SK-N-SH treated with all-trans-retinoic acid at 6 μM for 48 hours (cell line): Measurements from ENCODE around the gene ELOVL6.

Experiments used
- ATAC-seq: fragments of 200-7000 bp; cut with Tn5 transposase; 3 replicates; pipeline ENCODE4 v1.9.1; 2020; ENCODE audit warnings: mild to moderate bottlenecking, moderate library complexity
- ARNTL ChIP-seq: fragments of 450-650 bp; formaldehyde crosslinking; IDR thresholded peaks from 2 replicates; pipeline ENCODE4 v1.5.0; 2020; ENCODE audit warnings: low read depth, mild to moderate bottlenecking, moderate library complexity, borderline replicate concordance
- BACH2 ChIP-seq: fragments of 250-450 bp; sonication (Bioruptor Pico); IDR thresholded peaks from 2 replicates; pipeline ENCODE4 v1.9.0; 2021; ENCODE audit warnings: mild to moderate bottlenecking, borderline replicate concordance
- CREB5 ChIP-seq: fragments of 250-450 bp; sonication (Bioruptor Pico); IDR thresholded peaks from 2 replicates; pipeline ENCODE4 v1.5.1; 2020; ENCODE audit warnings: low read depth, mild to moderate bottlenecking, moderate library complexity
- CSDC2 ChIP-seq: fragments of 250-450 bp; sonication (Bioruptor Pico); IDR thresholded peaks from 2 replicates; pipeline ENCODE4 v1.5.0; 2020; ENCODE audit warnings: mild to moderate bottlenecking, moderate library complexity
- CSRNP3 ChIP-seq: fragments of 250-450 bp; sonication (Bioruptor Pico); IDR thresholded peaks from 2 replicates; pipeline ENCODE4 v1.5.1; 2021; ENCODE audit warnings: mild to moderate bottlenecking, moderate library complexity
- ESRRG ChIP-seq: fragments of 250-450 bp; sonication (Bioruptor Pico); IDR thresholded peaks from 2 replicates; pipeline ENCODE4 v1.6.1; 2021; ENCODE audit warnings: mild to moderate bottlenecking
- GLIS3 ChIP-seq: fragments of 250-450 bp; sonication (Bioruptor Pico); IDR thresholded peaks from 2 replicates; pipeline ENCODE4 v1.5.0; 2020; ENCODE audit warnings: mild to moderate bottlenecking, moderate library complexity
- OSR1 ChIP-seq: fragments of 250-450 bp; sonication (Bioruptor Pico); IDR thresholded peaks from 2 replicates; pipeline ENCODE4 v1.8.0; 2022; ENCODE audit warnings: moderate library complexity, mild to moderate bottlenecking, inconsistent platforms
- PATZ1 ChIP-seq: fragments of 250-450 bp; sonication (Bioruptor Pico); IDR thresholded peaks from 2 replicates; pipeline ENCODE4 v1.8.0; 2020; ENCODE audit warnings: mild to moderate bottlenecking, moderate library complexity, borderline replicate concordance
- PPARA ChIP-seq: fragments of 250-450 bp; sonication (Bioruptor Pico); IDR thresholded peaks from 2 replicates; pipeline ENCODE4 v1.5.0; 2020; ENCODE audit warnings: mild to moderate bottlenecking, borderline replicate concordance
- RARB ChIP-seq: fragments of 250-450 bp; sonication (Bioruptor Pico); IDR thresholded peaks from 2 replicates; pipeline ENCODE4 v1.8.0; 2021; ENCODE audit warnings: mild to moderate bottlenecking, moderate library complexity
- SNAI2 ChIP-seq: fragments of 250-450 bp; sonication (Bioruptor Pico); IDR thresholded peaks from 2 replicates; pipeline ENCODE4 v1.5.0; 2020; ENCODE audit warnings: mild to moderate bottlenecking, moderate library complexity
- TCF4 ChIP-seq: fragments of 250-450 bp; sonication (Bioruptor Pico); IDR thresholded peaks from 2 replicates; pipeline ENCODE4 v1.8.0; 2021; ENCODE audit warnings: mild to moderate bottlenecking, moderate library complexity, borderline replicate concordance
- TOX ChIP-seq: fragments of 250-450 bp; sonication (Bioruptor Pico); IDR thresholded peaks from 2 replicates; pipeline ENCODE4 v1.8.0; 2021; ENCODE audit warnings: mild to moderate bottlenecking, moderate library complexity, borderline replicate concordance
- TSHZ2 ChIP-seq: fragments of 250-450 bp; sonication (Bioruptor Pico); IDR thresholded peaks from 2 replicates; pipeline ENCODE4 v1.5.0; 2020; ENCODE audit warnings: mild to moderate bottlenecking, moderate library complexity
- ZC3H10 ChIP-seq: fragments of 250-450 bp; sonication (Bioruptor Pico); IDR thresholded peaks from 2 replicates; pipeline ENCODE4 v1.5.1; 2021; ENCODE audit warnings: mild to moderate bottlenecking, moderate library complexity
- ZFP3 ChIP-seq: fragments of 250-450 bp; sonication (Bioruptor Pico); IDR thresholded peaks from 2 replicates; pipeline ENCODE4 v1.5.0; 2020; ENCODE audit warnings: mild to moderate bottlenecking, moderate library complexity
- ZFP30 ChIP-seq: fragments of 450-650 bp; formaldehyde crosslinking; IDR thresholded peaks from 2 replicates; pipeline ENCODE4 v1.5.0; 2022; ENCODE audit warnings: mild to moderate bottlenecking, moderate library complexity
- ZNF565 ChIP-seq: fragments of 450-650 bp; formaldehyde crosslinking; conservative IDR thresholded peaks from 2 replicates; pipeline ENCODE4 v1.5.0; 2020; ENCODE audit warnings: low read depth, mild to moderate bottlenecking, moderate library complexity
- ZNF70 ChIP-seq: fragments of 450-650 bp; formaldehyde crosslinking; IDR thresholded peaks from 2 replicates; pipeline ENCODE4 v1.5.0; 2020; ENCODE audit warnings: mild to moderate bottlenecking, moderate library complexity
- ZNF8 ChIP-seq: fragments of 450-650 bp; formaldehyde crosslinking; IDR thresholded peaks from 2 replicates; pipeline ENCODE4 v1.5.0; 2020; ENCODE audit warnings: mild to moderate bottlenecking, moderate library complexity
- TF ChIP-seq, protein P1 (sequence below): fragments of 250-450 bp; sonication (Bioruptor Pico); IDR thresholded peaks from 2 replicates; pipeline ENCODE4 v1.8.0; 2021; ENCODE audit warnings: low read depth, mild to moderate bottlenecking, moderate library complexity, borderline replicate concordance

The ELOVL6 gene

DNA sequence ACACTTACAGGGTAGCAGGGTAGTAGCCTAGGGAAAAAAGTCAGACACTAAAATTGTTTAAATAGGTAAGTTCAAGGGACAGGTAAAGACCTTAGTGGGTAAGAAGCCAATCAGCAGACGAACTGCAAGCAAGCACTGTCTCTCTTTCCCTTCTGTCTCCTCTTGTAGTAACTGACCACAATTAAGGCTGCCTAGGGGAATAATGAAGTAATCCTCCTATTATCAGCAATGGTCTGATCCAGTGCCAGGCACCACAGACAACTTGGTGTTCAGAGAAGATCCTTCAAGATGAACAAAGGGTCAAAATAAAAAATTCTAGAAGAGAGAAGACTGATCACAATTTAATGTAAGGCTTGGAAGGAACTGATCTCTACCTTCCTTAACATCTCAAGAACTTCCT lies 62.9 kb downstream of the ELOVL6 start:
- TF ChIP-seq ZNF565 (CRISPR knock-in tag), result no peak
- TF ChIP-seq RARB (CRISPR knock-in tag), result no peak
- TF ChIP-seq ESRRG, result no peak
- no peak for TF ChIP-seq ZFP3 (CRISPR knock-in tag)
- no peak for TF ChIP-seq TSHZ2 (CRISPR knock-in tag)
- TF ChIP-seq TOX (CRISPR knock-in tag), result no peak
- TF ChIP-seq ZC3H10, result no peak
- TF ChIP-seq ZFP30, result no peak
- no peak for TF ChIP-seq PATZ1
- no peak for TF ChIP-seq PPARA (CRISPR knock-in tag)
- TF ChIP-seq, protein P1, sequence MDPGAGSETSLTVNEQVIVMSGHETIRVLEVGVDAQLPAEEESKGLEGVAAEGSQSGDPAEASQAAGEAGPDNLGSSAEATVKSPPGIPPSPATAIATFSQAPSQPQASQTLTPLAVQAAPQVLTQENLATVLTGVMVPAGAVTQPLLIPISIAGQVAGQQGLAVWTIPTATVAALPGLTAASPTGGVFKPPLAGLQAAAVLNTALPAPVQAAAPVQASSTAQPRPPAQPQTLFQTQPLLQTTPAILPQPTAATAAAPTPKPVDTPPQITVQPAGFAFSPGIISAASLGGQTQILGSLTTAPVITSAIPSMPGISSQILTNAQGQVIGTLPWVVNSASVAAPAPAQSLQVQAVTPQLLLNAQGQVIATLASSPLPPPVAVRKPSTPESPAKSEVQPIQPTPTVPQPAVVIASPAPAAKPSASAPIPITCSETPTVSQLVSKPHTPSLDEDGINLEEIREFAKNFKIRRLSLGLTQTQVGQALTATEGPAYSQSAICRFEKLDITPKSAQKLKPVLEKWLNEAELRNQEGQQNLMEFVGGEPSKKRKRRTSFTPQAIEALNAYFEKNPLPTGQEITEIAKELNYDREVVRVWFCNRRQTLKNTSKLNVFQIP (CRISPR knock-in tag), result no peak
- no peak for ATAC-seq

GRCh38 chr4:110135076-110135475 lies 63.3 kb downstream of the ELOVL6 start:
- TF ChIP-seq, protein P1 (CRISPR knock-in tag), result no peak
- TF ChIP-seq SNAI2 (CRISPR knock-in tag), result no peak
- TF ChIP-seq RARB (CRISPR knock-in tag), result no peak
- no peak for TF ChIP-seq CSDC2
- no peak for TF ChIP-seq CSRNP3
- no peak for TF ChIP-seq ZNF565 (CRISPR knock-in tag)
- TF ChIP-seq ZFP30, result no peak
- TF ChIP-seq ARNTL (CRISPR knock-in tag), result no peak
- TF ChIP-seq ZNF8 (CRISPR knock-in tag), result no peak
- no peak for TF ChIP-seq GLIS3 (CRISPR knock-in tag)
- no peak for TF ChIP-seq TSHZ2 (CRISPR knock-in tag)
- TF ChIP-seq PATZ1, result no peak
- TF ChIP-seq TCF4, result no peak
- no peak for TF ChIP-seq OSR1 (CRISPR knock-in tag)
- no peak for TF ChIP-seq TOX (CRISPR knock-in tag)
- TF ChIP-seq CREB5, result no peak
- no peak for TF ChIP-seq BACH2 (CRISPR knock-in tag)
- TF ChIP-seq PPARA (CRISPR knock-in tag), result no peak
- TF ChIP-seq ZNF70 (CRISPR knock-in tag), result no peak
- ATAC-seq, result no peak
